HuH-7 (cell line): ENCODE results near the gene RMND5A.
"Not testable (repeated sequence)": the region's sequence is repeated elsewhere in the genome, so short reads cannot be mapped to it uniquely, and the experiment has no call there.

Experiments used
- DNase-seq: peaks from one replicate; pipeline ENCODE4 v3.0.0; 2011; ENCODE audit warnings: low spot score

The RMND5A gene

GRCh38 chr2:86714579-86715173 lies 5.4 kb upstream of the RMND5A start:
- peak; percentile 12 for DNase-seq

GRCh38 chr2:86719263-86719636 lies 841 bp upstream of the RMND5A start:
- not testable (repeated sequence) for DNase-seq

- DNase-seq, result not testable (repeated sequence)
Observed at GRCh38 chr2:86720540-86721320, 639 bp downstream of the RMND5A start.

- not testable (repeated sequence) for DNase-seq
Observed at GRCh38 chr2:86725706-86726105, 5.6 kb downstream of the RMND5A start.

GRCh38 chr2:86732040-86732525 lies 12.0 kb downstream of the RMND5A start:
- not testable (repeated sequence) for DNase-seq

- DNase-seq, result not testable (repeated sequence)
Observed at GRCh38 chr2:86732837-86733236, 12.7 kb downstream of the RMND5A start.

- not testable (repeated sequence) for DNase-seq
Observed at GRCh38 chr2:86733528-86733927, 13.4 kb downstream of the RMND5A start.

- not testable (repeated sequence) for DNase-seq
Observed at GRCh38 chr2:86734896-86735295, 14.8 kb downstream of the RMND5A start.

- DNase-seq, result not testable (repeated sequence)
Observed at GRCh38 chr2:86739485-86739884, 19.4 kb downstream of the RMND5A start.

- not testable (repeated sequence) for DNase-seq
Observed at GRCh38 chr2:86739889-86740288, 19.8 kb downstream of the RMND5A start.

GRCh38 chr2:86741889-86742498 lies 21.9 kb downstream of the RMND5A start:
- not testable (repeated sequence) for DNase-seq

GRCh38 chr2:86744152-86744551 lies 24.1 kb downstream of the RMND5A start:
- no peak for DNase-seq

- no peak for DNase-seq
Observed at GRCh38 chr2:86746939-86747338, 26.8 kb downstream of the RMND5A start.

GRCh38 chr2:86747711-86748639 lies 27.9 kb downstream of the RMND5A start:
- no peak for DNase-seq

GRCh38 chr2:86750240-86750839 lies 30.2 kb downstream of the RMND5A start:
- DNase-seq, result no peak

- DNase-seq, result no peak
Observed at GRCh38 chr2:86751778-86752177, 31.7 kb downstream of the RMND5A start.

- DNase-seq, result no peak
Observed at GRCh38 chr2:86752934-86753333, 32.8 kb downstream of the RMND5A start.

GRCh38 chr2:86753606-86754005 lies 33.5 kb downstream of the RMND5A start:
- DNase-seq, result no peak

- DNase-seq, result no peak
Observed at GRCh38 chr2:86758405-86758804, 38.3 kb downstream of the RMND5A start.

- DNase-seq, result no peak
Observed at GRCh38 chr2:86760371-86760770, 40.3 kb downstream of the RMND5A start.

- peak; percentile 48 for DNase-seq
Observed at GRCh38 chr2:86764661-86765309, 44.7 kb downstream of the RMND5A start.
